OCI-LY1 (cell line): ENCODE measurements around the gene WNT9B.

Source experiments
- H2AFZ ChIP-seq: fragments of 200-600 bp; sonication (generic), shearing (Covaris generic); 2 replicates; pipeline ENCODE4 v1.6.0; 2014; ENCODE audit warnings: antibody characterized with exemption, mild to moderate bottlenecking, low read length
- H3F3A ChIP-seq: fragments of 200-600 bp; sonication (generic), shearing (Covaris generic); 2 replicates; pipeline ENCODE4 v1.6.0; 2014; ENCODE audit warnings: mild to moderate bottlenecking, antibody characterized with exemption, low read length, moderate library complexity; ENCODE audit not compliant: insufficient read depth
- H3K27ac ChIP-seq: fragments of 200-600 bp; sonication (generic); 2 replicates; pipeline ENCODE4 v1.5.1; 2014; ENCODE audit warnings: low read length, mixed run types, mild to moderate bottlenecking, low read depth; ENCODE audit not compliant: poor library complexity, severe bottlenecking
- H3K27me3 ChIP-seq: fragments of 200-600 bp; sonication (generic); 2 replicates; pipeline ENCODE4 v1.6.0; 2014; ENCODE audit warnings: antibody characterized with exemption, mild to moderate bottlenecking, low read length, moderate library complexity; ENCODE audit not compliant: insufficient read depth
- H3K36me3 ChIP-seq: fragments of 200-600 bp; sonication (generic); 2 replicates; pipeline ENCODE4 v1.6.1; 2014; ENCODE audit warnings: mild to moderate bottlenecking, antibody characterized with exemption, low read length, moderate library complexity, mixed read lengths; ENCODE audit not compliant: insufficient read depth
- H3K4me1 ChIP-seq: fragments of 200-600 bp; sonication (generic); 2 replicates; pipeline ENCODE4 v1.5.1; 2014; ENCODE audit warnings: mild to moderate bottlenecking, low read length, moderate library complexity; ENCODE audit not compliant: insufficient read depth, severe bottlenecking
- H3K4me2 ChIP-seq: fragments of 200-600 bp; sonication (generic), shearing (Covaris generic); 2 replicates; pipeline ENCODE4 v1.6.1; 2014; ENCODE audit warnings: low read length
- H3K4me3 ChIP-seq: fragments of 200-600 bp; sonication (generic); 2 replicates; pipeline ENCODE4 v1.5.1; 2014; ENCODE audit warnings: low read length, low read depth, mild to moderate bottlenecking, mixed read lengths; ENCODE audit not compliant: poor library complexity, severe bottlenecking
- H3K79me2 ChIP-seq: fragments of 200-600 bp; shearing (Covaris generic); 2 replicates; pipeline ENCODE4 v1.6.1; 2016; ENCODE audit warnings: mixed run types, low read length, mixed read lengths; ENCODE audit not compliant: insufficient read depth
- H3K9ac ChIP-seq: fragments of 200-600 bp; sonication (generic), shearing (Covaris generic); 2 replicates; pipeline ENCODE4 v1.6.1; 2014; ENCODE audit warnings: mild to moderate bottlenecking, low read length, mixed read lengths
- H3K9me2 ChIP-seq: fragments of 200-600 bp; sonication (generic), shearing (Covaris generic); 2 replicates; pipeline ENCODE4 v1.6.1; 2014; ENCODE audit warnings: low read depth, mild to moderate bottlenecking, low read length, mixed read lengths
- H3K9me3 ChIP-seq: fragments of 200-600 bp; shearing (Covaris generic); 2 replicates; pipeline ENCODE4 v1.6.1; 2014; ENCODE audit warnings: low read length, mixed read lengths
- H4K20me1 ChIP-seq: fragments of 200-600 bp; sonication (generic), shearing (Covaris generic); 2 replicates; pipeline ENCODE4 v1.6.0; 2016; ENCODE audit warnings: mild to moderate bottlenecking, low read length; ENCODE audit not compliant: insufficient read depth
- CTCF ChIP-seq: fragments of 200-600 bp; sonication (generic), shearing (Covaris generic); IDR thresholded peaks from 2 replicates; pipeline ENCODE4 v1.5.1; 2017; ENCODE audit warnings: mild to moderate bottlenecking, antibody characterized with exemption, low read length, moderate library complexity, mixed read lengths
- EZH2 ChIP-seq: fragments of 200-600 bp; sonication (generic), shearing (Covaris generic); IDR thresholded peaks from 2 replicates; pipeline ENCODE4 v1.8.0; 2017; ENCODE audit warnings: borderline replicate concordance, mixed run types, mild to moderate bottlenecking, antibody characterized with exemption, low read length, moderate library complexity, mixed read lengths

Gene WNT9B

GRCh38 chr17:46805771-46806170 is 45.6 kb upstream of the WNT9B start:
- Histone ChIP-seq H3K27ac (no peak overlapping the region), H3K36me3 (no peaks in the 10 kb centered on the region), H3K4me2 (no peak overlapping the region), H3K4me3 (no peak overlapping the region), H4K20me1 (no peaks in the 10 kb centered on the region), H3K9me3 (no peaks in the 10 kb centered on the region), H3F3A (no peaks in the 10 kb centered on the region), H3K4me1 (no peaks in the 10 kb centered on the region), H2AFZ (no peak overlapping the region), H3K79me2 (no peaks in the 10 kb centered on the region), H3K9me2 (no peaks in the 10 kb centered on the region), H3K27me3 (no peaks in the 10 kb centered on the region), H3K9ac (no peak overlapping the region)
- TF ChIP-seq EZH2 (no peak), CTCF (no peak)

DNA sequence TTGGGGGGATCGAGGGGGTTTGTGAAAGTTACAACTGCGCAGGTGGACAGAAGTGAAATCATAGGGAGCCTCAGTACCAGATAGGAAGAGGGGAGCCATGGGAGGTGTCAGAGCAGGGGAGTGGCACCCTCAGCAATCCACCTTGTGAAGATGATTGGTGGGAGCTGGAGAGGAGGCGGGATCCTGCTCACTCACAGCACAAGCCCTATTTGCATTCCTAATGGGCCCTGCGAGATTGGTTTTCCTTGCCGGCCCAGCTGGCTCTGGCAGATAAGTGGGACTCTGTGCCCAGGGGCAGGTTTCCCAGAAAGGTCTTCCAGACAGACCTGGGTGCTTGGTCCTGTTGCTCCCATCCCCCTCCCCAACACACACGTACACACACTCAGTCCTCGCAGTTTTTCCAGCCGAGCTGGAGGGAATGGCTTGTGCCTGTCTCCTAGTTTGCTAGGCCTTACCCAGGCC is 42.2 kb upstream of the WNT9B start:
- Histone ChIP-seq H2AFZ (no peak overlapping the region), H3K79me2 (no peaks in the 10 kb centered on the region), H3K4me2 (no peak overlapping the region), H3K9me2 (no peaks in the 10 kb centered on the region), H3K9ac (no peak overlapping the region), H3K9me3 (no peaks in the 10 kb centered on the region), H3K4me1 (no peaks in the 10 kb centered on the region), H3K36me3 (no peaks in the 10 kb centered on the region), H3K27ac (no peak overlapping the region), H3F3A (no peaks in the 10 kb centered on the region), H3K27me3 (no peaks in the 10 kb centered on the region), H4K20me1 (no peaks in the 10 kb centered on the region), H3K4me3 (no peak overlapping the region)
- no peak for TF ChIP-seq EZH2
- TF ChIP-seq CTCF = no peak

DNA sequence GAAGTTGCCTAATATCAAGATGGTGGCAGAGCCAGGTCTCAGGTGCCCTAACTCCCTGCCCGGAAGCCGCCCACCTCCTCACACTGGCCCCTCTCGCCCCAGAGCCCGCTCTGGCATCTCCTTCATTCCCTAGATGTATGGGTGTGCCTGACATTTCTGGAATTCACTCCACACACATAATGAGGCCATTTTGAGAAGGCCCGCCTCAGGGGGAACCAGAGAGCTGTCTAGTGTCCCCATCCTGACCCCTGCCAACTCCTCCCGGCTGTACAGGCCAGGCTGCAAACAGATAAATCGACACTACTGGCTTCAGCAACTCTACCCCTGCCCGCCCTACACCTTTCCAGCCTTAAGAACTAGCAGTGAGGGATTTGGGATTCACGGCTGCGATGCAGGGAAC is 40.5 kb upstream of the WNT9B start:
- H3K9me3 ChIP-seq = no peaks in the 10 kb centered on the region
- no peak overlapping the region for H3K9ac ChIP-seq
- H2AFZ ChIP-seq = no peak overlapping the region
- H3K27me3 ChIP-seq = no peaks in the 10 kb centered on the region
- no peaks in the 10 kb centered on the region for H3K79me2 ChIP-seq
- H3F3A ChIP-seq = no peaks in the 10 kb centered on the region
- H3K27ac ChIP-seq = no peak overlapping the region
- H3K4me1 ChIP-seq = no peaks in the 10 kb centered on the region
- H3K4me3 ChIP-seq = no peak overlapping the region
- H4K20me1 ChIP-seq = no peaks in the 10 kb centered on the region
- no peaks in the 10 kb centered on the region for H3K36me3 ChIP-seq
- no peak overlapping the region for H3K4me2 ChIP-seq
- no peaks in the 10 kb centered on the region for H3K9me2 ChIP-seq
- TF ChIP-seq CTCF (no peak), EZH2 (no peak)
